H1 (cell line): ENCODE results near the gene BBS2. TPM values are rescaled to one million over a fixed set of nuclear protein-coding genes. Genes with fewer than 3 reads are reported as not detected.

Experiments used
- CTCF ChIA-PET: fragments of 300-600 bp; sonication (Branson Sonifier 250); formaldehyde crosslinking; loops from one replicate; lab custom pipeline; 2021; ENCODE audit not compliant: partially characterized antibody; lab: Charles Lee
- POLR2A ChIA-PET: fragments of 300-600 bp; sonication (Branson Sonifier 250); formaldehyde crosslinking; loops from one replicate; lab custom pipeline; 2021; ENCODE audit warnings: inconsistent platforms; ENCODE audit not compliant: partially characterized antibody; lab: Charles Lee
- DNase-seq, 2 experiments: peaks; one replicate each; pipeline versions ENCODE4 v3.0.0 to v3.0.0-alpha.2; 2010 to 2022; ENCODE audit warnings: low spot score in 2 of 2, low read depth in 1 of 2, mixed read lengths in 1 of 2
- FAIRE-seq: peaks from 2 replicates; lab custom pipeline; 2011; peaks lifted over from hg19 to GRCh38; lab: Jason Lieb, UNC
- H2AFZ ChIP-seq: 2 replicates; pipeline ENCODE4 v1.8.1; 2012; ENCODE audit warnings: low read length, inconsistent platforms
- H2AK5ac ChIP-seq: 2 replicates; pipeline ENCODE4 v1.6.1; 2013; ENCODE audit warnings: low read depth, low read length
- H2BK120ac ChIP-seq: replicated peaks from 2 replicates; pipeline ENCODE3; 2013; ENCODE audit warnings: low read depth, low read length, inconsistent platforms
- H2BK12ac ChIP-seq: 2 replicates; pipeline ENCODE4 v1.6.1; 2013; ENCODE audit warnings: low read depth, low read length
- H2BK15ac ChIP-seq: 2 replicates; pipeline ENCODE4 v1.6.1; 2013; ENCODE audit warnings: low read length
- H2BK20ac ChIP-seq: 2 replicates; pipeline ENCODE4 v1.6.1; 2013; ENCODE audit warnings: low read length
- H2BK5ac ChIP-seq: 2 replicates; pipeline ENCODE4 v1.6.1; 2013; ENCODE audit warnings: low read depth, low read length
- H3K14ac ChIP-seq: 2 replicates; pipeline ENCODE4 v1.6.1; 2013; ENCODE audit warnings: inconsistent platforms; ENCODE audit not compliant: insufficient read length
- H3K18ac ChIP-seq: 2 replicates; pipeline ENCODE4 v1.6.1; 2013; ENCODE audit warnings: low read length; ENCODE audit errors: extremely low read depth
- H3K23ac ChIP-seq: 2 replicates; pipeline ENCODE4 v1.6.1; 2013; ENCODE audit warnings: inconsistent platforms; ENCODE audit not compliant: insufficient read length
- H3K23me2 ChIP-seq: 2 replicates; pipeline ENCODE4 v1.6.1; 2013; ENCODE audit warnings: low read depth, low read length
- H3K27ac ChIP-seq: 2 replicates; pipeline ENCODE4 v1.6.1; 2011; ENCODE audit warnings: low read depth, low read length, inconsistent platforms
- H3K27me3 ChIP-seq, 4 experiments: replicated peaks in 1 of 4; 1 replicate in 1 of 4; 2 replicates in 3 of 4; pipeline versions ENCODE4 v1.6.1 to v1.8.1; 2011 to 2013; ENCODE audit warnings: low read length in 3 of 4, mild to moderate bottlenecking in 3 of 4, inconsistent platforms in 2 of 4, mixed read lengths in 2 of 4, moderate library complexity in 1 of 4; ENCODE audit not compliant: control insufficient read depth in 3 of 4, insufficient read depth in 3 of 4; ENCODE audit errors: extremely low read depth in 1 of 4
- H3K36me3 ChIP-seq, 4 experiments: 2 replicates each; pipeline versions ENCODE4 v1.6.1 to v1.8.1; 2011 to 2013; ENCODE audit warnings: mild to moderate bottlenecking in 4 of 4, low read length in 3 of 4, moderate library complexity in 2 of 4, control low read depth in 1 of 4, inconsistent platforms in 1 of 4; ENCODE audit not compliant: insufficient read depth in 4 of 4, control insufficient read depth in 2 of 4
- H3K4ac ChIP-seq: replicated peaks from 2 replicates; pipeline ENCODE3; 2013; ENCODE audit warnings: low read length, low read depth, mixed read lengths, inconsistent platforms; ENCODE audit not compliant: insufficient read length
- H3K4me1 ChIP-seq, 4 experiments: replicated peaks in 1 of 4; 1 replicate in 1 of 4; 2 replicates in 3 of 4; pipeline versions ENCODE4 v1.6.1 to v1.8.1; 2011 to 2013; ENCODE audit warnings: low read length in 3 of 4, inconsistent platforms in 2 of 4, mixed read lengths in 1 of 4; ENCODE audit not compliant: insufficient read depth in 4 of 4, control insufficient read depth in 3 of 4
- H3K4me2 ChIP-seq, 2 experiments: 2 replicates each; pipeline versions ENCODE4 v1.6.1 to v1.8.1; 2011 to 2013; ENCODE audit warnings: low read depth in 2 of 2, low read length in 2 of 2, control low read depth in 1 of 2, inconsistent platforms in 1 of 2, mild to moderate bottlenecking in 1 of 2; ENCODE audit not compliant: insufficient read depth in 1 of 2
- H3K4me3 ChIP-seq, 4 experiments: fragments of 200-600, 300-600 bp in 1 of 4; sonication (generic), shearing (Covaris generic), sonication (Bioruptor Twin) in 1 of 4; 2 replicates each; pipeline versions ENCODE4 v1.5.1 to v1.8.1; 2011 to 2016; ENCODE audit warnings: low read length in 4 of 4, low read depth in 3 of 4, control low read depth in 2 of 4, inconsistent platforms in 2 of 4, mild to moderate bottlenecking in 2 of 4, mixed read lengths in 1 of 4, moderate library complexity in 1 of 4; ENCODE audit not compliant: insufficient read depth in 2 of 4; ENCODE audit errors: extremely low read depth in 1 of 4
- H3K56ac ChIP-seq: replicated peaks from 2 replicates; pipeline ENCODE3; 2013; ENCODE audit warnings: low read depth, mild to moderate bottlenecking, mixed read lengths, low read length, inconsistent platforms; ENCODE audit not compliant: insufficient read length
- H3K79me1 ChIP-seq: 2 replicates; pipeline ENCODE4 v1.6.1; 2013; ENCODE audit warnings: low read depth, low read length, control low read depth
- H3K79me2 ChIP-seq, 2 experiments: 2 replicates each; pipeline versions ENCODE4 v1.6.1 to v1.8.1; 2012 to 2013; ENCODE audit warnings: low read length in 2 of 2, mild to moderate bottlenecking in 2 of 2, inconsistent platforms in 1 of 2; ENCODE audit not compliant: insufficient read depth in 2 of 2, control insufficient read depth in 1 of 2
- H3K9ac ChIP-seq, 4 experiments: replicated peaks in 1 of 4; 1 replicate in 1 of 4; 2 replicates in 3 of 4; pipeline versions ENCODE4 v1.6.1 to v1.8.1; 2011 to 2013; ENCODE audit warnings: low read depth in 3 of 4, low read length in 3 of 4, control low read depth in 2 of 4, mild to moderate bottlenecking in 2 of 4, moderate library complexity in 2 of 4, inconsistent platforms in 1 of 4; ENCODE audit errors: extremely low read depth in 1 of 4
- H3K9me3 ChIP-seq, 2 experiments: 2 replicates each; pipeline versions ENCODE4 v1.6.1 to v1.8.1; 2012 to 2013; ENCODE audit warnings: mild to moderate bottlenecking in 2 of 2, moderate library complexity in 2 of 2, control low read depth in 1 of 2, inconsistent platforms in 1 of 2, low read depth in 1 of 2, low read length in 1 of 2, mixed read lengths in 1 of 2; ENCODE audit not compliant: insufficient read depth in 2 of 2
- H4K20me1 ChIP-seq, 2 experiments: replicated peaks in 1 of 2; 2 replicates each; pipeline versions ENCODE3 to v1.8.1; 2011 to 2013; ENCODE audit warnings: inconsistent platforms in 2 of 2, low read length in 2 of 2, mild to moderate bottlenecking in 1 of 2; ENCODE audit not compliant: insufficient read depth in 2 of 2, control insufficient read depth in 1 of 2
- H4K5ac ChIP-seq: 2 replicates; pipeline ENCODE4 v1.6.1; 2013; ENCODE audit warnings: low read length, low read depth, mixed read lengths, inconsistent platforms; ENCODE audit not compliant: insufficient read length
- H4K8ac ChIP-seq: 2 replicates; pipeline ENCODE4 v1.8.0; 2013; ENCODE audit warnings: mild to moderate bottlenecking, moderate library complexity, low read length, inconsistent platforms; ENCODE audit not compliant: insufficient read depth; ENCODE audit errors: extremely low read depth
- H4K91ac ChIP-seq: replicated peaks from 2 replicates; pipeline ENCODE3; 2013; ENCODE audit warnings: low read length, mixed read lengths, inconsistent platforms; ENCODE audit not compliant: insufficient read length
- BRCA1 ChIP-seq: IDR thresholded peaks from 2 replicates; pipeline ENCODE4 v1.6.1; 2012; ENCODE audit warnings: low read depth, low read length, improper control_type of control experiment
- CBX8 ChIP-seq: fragments of 300-800, 300-1000 bp; sonication (generic); IDR thresholded peaks from 2 replicates; pipeline ENCODE4 v1.7.1; 2016; ENCODE audit warnings: low read depth, low read length, borderline replicate concordance
- CHD1 ChIP-seq: IDR thresholded peaks from 2 replicates; pipeline ENCODE4 v1.6.1; 2012; ENCODE audit warnings: low read depth, low read length, improper control_type of control experiment
- CHD2 ChIP-seq: IDR thresholded peaks from 2 replicates; pipeline ENCODE4 v1.6.1; 2012; ENCODE audit warnings: low read length, improper control_type of control experiment
- FOSL1 ChIP-seq: IDR thresholded peaks from 2 replicates; pipeline ENCODE4 v1.6.1; 2011; ENCODE audit warnings: mild to moderate bottlenecking, low read depth, low read length, moderate library complexity; ENCODE audit not compliant: insufficient read depth
- NRF1 ChIP-seq: IDR thresholded peaks from 2 replicates; pipeline ENCODE4 v1.6.1; 2011; ENCODE audit warnings: mild to moderate bottlenecking, low read depth, low read length, improper control_type of control experiment
- TBP ChIP-seq: IDR thresholded peaks from 2 replicates; pipeline ENCODE4 v1.6.1; 2011; ENCODE audit warnings: low read depth, low read length, improper control_type of control experiment
- WGBS, 2 experiments: shearing (Covaris generic) in 1 of 2; methylation state at CpG; one replicate each; pipeline versions ENCODE4 v1.1.6 to v1.1.7; 2013 to 2015; ENCODE audit warnings: low lambda C conversion rate in 2 of 2, mixed read lengths in 2 of 2, inconsistent platforms in 1 of 2, low coverage in 1 of 2, missing lambda C conversion rate in 1 of 2; ENCODE audit not compliant: insufficient replicate concordance in 2 of 2, insufficient coverage in 1 of 2, insufficient read length in 1 of 2; ENCODE audit errors: extremely low coverage in 1 of 2, missing lambda C conversion rate in 1 of 2; 5-methylcytosine and 5-hydroxymethylcytosine counted together
- polyA plus RNA-seq, 7 experiments: library from polyadenylated mRNA; depleted of rRNA in 3 of 7; stranded (reverse) in 5 of 7; unstranded in 2 of 7; fragments of >200 nt in 5 of 7; fragments of 200-250 nt in 2 of 7; gene quantifications; 1 replicate in 5 of 7; 2 replicates in 1 of 7; 4 replicates in 1 of 7; pipeline versions ENCODE4 v1.2.1 to v1.2.3, GENCODE V29; 2011 to 2013; ENCODE audit warnings: missing spikeins in 2 of 7, mixed read lengths in 2 of 7
- total RNA-seq: library from RNA; stranded (reverse); fragmentation: NEBNext Ultra II Directional; extraction: Animal tissue kit (Norgen Biotek cat#: 25700); gene quantifications from 2 replicates; pipeline ENCODE4 v1.2.1, GENCODE V29; 2021
- TF ChIP-seq, protein P1 (sequence below): IDR thresholded peaks from 2 replicates; pipeline ENCODE4 v1.6.1; 2012; ENCODE audit warnings: low read length, inconsistent platforms

Gene BBS2
- total and polyA plus RNA-seq, 2 of the 8 experiments (the other 6 are each of a cell fraction or from before 2014, with no cell fraction given) = 12.3 to 15.1 TPM

DNA sequence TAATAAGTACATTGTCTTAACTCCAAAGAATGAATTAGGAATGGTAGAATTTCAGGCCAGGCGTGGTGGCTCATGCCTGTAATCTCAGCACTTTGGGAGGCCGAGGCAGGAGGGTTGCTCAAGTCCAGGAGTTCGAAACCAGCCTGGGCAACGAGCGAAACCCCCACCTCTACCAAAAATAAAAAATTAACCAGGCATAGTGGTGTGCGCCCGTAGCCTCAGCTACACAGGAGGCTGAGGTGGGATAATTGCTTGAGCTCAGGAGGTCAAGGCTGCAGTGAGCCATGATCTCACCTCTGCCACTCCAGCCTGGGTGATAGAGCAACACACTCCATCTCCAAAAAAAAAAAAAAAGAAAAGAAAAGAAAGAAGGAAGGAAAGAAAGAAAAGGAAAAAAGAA is 18.5 kb upstream of the BBS2 start:
- 79% methylated on average over 7 of the region's 7 CpGs; no CpG with 5 or more reads in 1 of the 2 experiments for WGBS, 2 experiments
- Histone ChIP-seq H2BK15ac (no peak overlapping the region), H4K5ac (no peak overlapping the region), H3K4me3 (no peak overlapping the region), H3K9ac (no peak overlapping the region), H3K14ac (no peak overlapping the region), H2AFZ (no peak overlapping the region), H3K18ac (no peak overlapping the region), H2BK5ac (no peak overlapping the region), H3K27me3 (peaks cover 0 to 4% (median under 1%) of the 10 kb centered on the region in 4 experiments; a peak in 2 of 7 replicates), H3K4me2 (no peak overlapping the region), H3K27ac (no peak overlapping the region), H4K91ac (no peak overlapping the region), H2AK5ac (no peak overlapping the region), H2BK120ac (no peak overlapping the region), H3K23me2 (no peaks in the 10 kb centered on the region), H4K20me1 (no peaks in the 10 kb centered on the region), H2BK20ac (no peak overlapping the region)
- ChIA-PET POLR2A (interaction anchor here (1.2 kb wide), 1 partner anchor 9 kb away, joined by 4 read pairs; no protein-coding TSS in a partner anchor), CTCF (interaction anchor here (0.6 kb wide), 1 partner anchor 58 kb away, joined by 3 read pairs; no protein-coding TSS in a partner anchor)
- DNase-seq (no peak), FAIRE-seq (no peak)
- TF ChIP-seq FOSL1 = no peak
- no peak for TF ChIP-seq TBP
- no peak for TF ChIP-seq BRCA1
- no peak for TF ChIP-seq CBX8
- TF ChIP-seq CHD1 = no peak
- TF ChIP-seq, protein P1, sequence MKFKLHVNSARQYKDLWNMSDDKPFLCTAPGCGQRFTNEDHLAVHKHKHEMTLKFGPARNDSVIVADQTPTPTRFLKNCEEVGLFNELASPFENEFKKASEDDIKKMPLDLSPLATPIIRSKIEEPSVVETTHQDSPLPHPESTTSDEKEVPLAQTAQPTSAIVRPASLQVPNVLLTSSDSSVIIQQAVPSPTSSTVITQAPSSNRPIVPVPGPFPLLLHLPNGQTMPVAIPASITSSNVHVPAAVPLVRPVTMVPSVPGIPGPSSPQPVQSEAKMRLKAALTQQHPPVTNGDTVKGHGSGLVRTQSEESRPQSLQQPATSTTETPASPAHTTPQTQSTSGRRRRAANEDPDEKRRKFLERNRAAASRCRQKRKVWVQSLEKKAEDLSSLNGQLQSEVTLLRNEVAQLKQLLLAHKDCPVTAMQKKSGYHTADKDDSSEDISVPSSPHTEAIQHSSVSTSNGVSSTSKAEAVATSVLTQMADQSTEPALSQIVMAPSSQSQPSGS = no peak
- no peak for TF ChIP-seq NRF1
- TF ChIP-seq CHD2 = no peak
- TF ChIP-seq, all 59 proteins: peak for 0
- Histone ChIP-seq H3K79me2 (no peaks in the 10 kb centered on the region), H3K56ac (no peak overlapping the region), H3K9me3 (no peaks in the 10 kb centered on the region), H3K36me3 (no peaks in the 10 kb centered on the region), H3K4ac (no peak overlapping the region), H3K23ac (no peak overlapping the region), H4K8ac (no peak overlapping the region), H3K79me1 (no peaks in the 10 kb centered on the region), H2BK12ac (no peak overlapping the region), H3K4me1 (no peaks in the 10 kb centered on the region)
